ENCODE results near the gene TMEM245. TPM values are rescaled to one million over a fixed set of nuclear protein-coding genes. Genes with fewer than 3 reads are reported as not detected.

Gene TMEM245
- total RNA-seq, 1 experiment from 2014 or later = 54.0 TPM

DNA sequence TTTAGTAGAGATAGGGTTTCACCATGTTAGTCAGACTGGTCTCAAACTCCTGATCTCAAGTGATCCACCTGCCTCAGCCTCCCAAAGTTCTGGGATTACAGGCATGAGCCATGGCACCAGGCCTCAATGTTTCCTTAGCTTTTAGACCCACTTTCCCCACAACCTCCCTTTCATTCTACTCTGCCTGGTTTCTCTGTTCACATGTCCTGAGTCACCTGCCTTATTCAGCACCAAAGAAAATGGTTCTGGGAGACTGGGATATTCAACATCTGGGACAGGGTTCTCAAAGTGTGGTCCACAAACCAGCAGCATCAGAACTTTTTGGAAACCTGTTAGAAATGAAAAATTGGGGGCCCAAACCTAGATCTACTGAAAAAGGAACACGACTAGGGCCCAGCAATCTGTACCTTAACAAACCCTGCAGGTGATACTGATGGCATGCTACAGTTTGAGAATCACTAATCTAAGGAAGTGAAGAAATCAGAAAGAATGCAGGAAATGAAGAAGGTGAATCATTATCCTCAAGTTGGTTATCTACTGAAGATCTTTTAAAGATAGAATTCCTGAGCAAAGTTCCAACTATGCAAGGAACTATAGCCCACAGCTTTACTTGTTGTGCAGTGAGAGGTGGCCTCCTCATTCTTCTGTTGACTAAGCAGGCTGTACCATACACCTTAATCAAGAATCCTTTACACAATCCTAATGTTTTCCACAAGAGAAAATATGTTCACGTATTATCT, 54.6 kb downstream of the TMEM245 start:
- H3K4me1 ChIP-seq (ENCODE audit: control insufficient read depth, insufficient read depth, low read length) = no peaks in the 10 kb centered on the region
- H3K36me3 ChIP-seq (ENCODE audit: control insufficient read depth, insufficient read depth, low read length) = peaks cover 6% of the 10 kb centered on the region
- ChIA-PET CTCF (no interaction called here), POLR2A (no interaction called here)
- in situ Hi-C loops (cut with HindIII; ENCODE audit: low pct_unique_long_range_greater_than_20kb, low sequenced_read_pairs) (no loop called here), intact Hi-C loops (cut with micrococcal nuclease; ENCODE audit: unreplicated experiment) (loop anchor here (10.0 kb wide), 1 partner anchor 100 kb away; no protein-coding TSS in a partner anchor)
- H3K27ac ChIP-seq (ENCODE audit: low read length) = no peak overlapping the region
- no peaks in the 10 kb centered on the region for H3K27me3 ChIP-seq (ENCODE audit: control insufficient read depth, insufficient read depth, low read length)
- DNase-seq (ENCODE audit: low read depth, low spot score) (no peak), ATAC-seq (peak; percentile 83)
- TF ChIP-seq, protein P1, sequence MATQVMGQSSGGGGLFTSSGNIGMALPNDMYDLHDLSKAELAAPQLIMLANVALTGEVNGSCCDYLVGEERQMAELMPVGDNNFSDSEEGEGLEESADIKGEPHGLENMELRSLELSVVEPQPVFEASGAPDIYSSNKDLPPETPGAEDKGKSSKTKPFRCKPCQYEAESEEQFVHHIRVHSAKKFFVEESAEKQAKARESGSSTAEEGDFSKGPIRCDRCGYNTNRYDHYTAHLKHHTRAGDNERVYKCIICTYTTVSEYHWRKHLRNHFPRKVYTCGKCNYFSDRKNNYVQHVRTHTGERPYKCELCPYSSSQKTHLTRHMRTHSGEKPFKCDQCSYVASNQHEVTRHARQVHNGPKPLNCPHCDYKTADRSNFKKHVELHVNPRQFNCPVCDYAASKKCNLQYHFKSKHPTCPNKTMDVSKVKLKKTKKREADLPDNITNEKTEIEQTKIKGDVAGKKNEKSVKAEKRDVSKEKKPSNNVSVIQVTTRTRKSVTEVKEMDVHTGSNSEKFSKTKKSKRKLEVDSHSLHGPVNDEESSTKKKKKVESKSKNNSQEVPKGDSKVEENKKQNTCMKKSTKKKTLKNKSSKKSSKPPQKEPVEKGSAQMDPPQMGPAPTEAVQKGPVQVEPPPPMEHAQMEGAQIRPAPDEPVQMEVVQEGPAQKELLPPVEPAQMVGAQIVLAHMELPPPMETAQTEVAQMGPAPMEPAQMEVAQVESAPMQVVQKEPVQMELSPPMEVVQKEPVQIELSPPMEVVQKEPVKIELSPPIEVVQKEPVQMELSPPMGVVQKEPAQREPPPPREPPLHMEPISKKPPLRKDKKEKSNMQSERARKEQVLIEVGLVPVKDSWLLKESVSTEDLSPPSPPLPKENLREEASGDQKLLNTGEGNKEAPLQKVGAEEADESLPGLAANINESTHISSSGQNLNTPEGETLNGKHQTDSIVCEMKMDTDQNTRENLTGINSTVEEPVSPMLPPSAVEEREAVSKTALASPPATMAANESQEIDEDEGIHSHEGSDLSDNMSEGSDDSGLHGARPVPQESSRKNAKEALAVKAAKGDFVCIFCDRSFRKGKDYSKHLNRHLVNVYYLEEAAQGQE (IDR thresholded peaks at IDR 0.05; ENCODE audit: insufficient read depth in 1 of 2, low read depth in 2 of 2, low read length in 1 of 2) = no peak
- TF ChIP-seq TCF7L2 (IDR thresholded peaks at IDR 0.05; ENCODE audit: low read depth, low read length) (no peak), POLR2AphosphoS5 (IDR thresholded peaks at IDR 0.05; ENCODE audit: low read depth, low read length) (no peak), SIN3A (IDR thresholded peaks at IDR 0.05; ENCODE audit: borderline replicate concordance, insufficient read depth, low read depth, low read length) (no peak)
- TF ChIP-seq, protein P2, sequence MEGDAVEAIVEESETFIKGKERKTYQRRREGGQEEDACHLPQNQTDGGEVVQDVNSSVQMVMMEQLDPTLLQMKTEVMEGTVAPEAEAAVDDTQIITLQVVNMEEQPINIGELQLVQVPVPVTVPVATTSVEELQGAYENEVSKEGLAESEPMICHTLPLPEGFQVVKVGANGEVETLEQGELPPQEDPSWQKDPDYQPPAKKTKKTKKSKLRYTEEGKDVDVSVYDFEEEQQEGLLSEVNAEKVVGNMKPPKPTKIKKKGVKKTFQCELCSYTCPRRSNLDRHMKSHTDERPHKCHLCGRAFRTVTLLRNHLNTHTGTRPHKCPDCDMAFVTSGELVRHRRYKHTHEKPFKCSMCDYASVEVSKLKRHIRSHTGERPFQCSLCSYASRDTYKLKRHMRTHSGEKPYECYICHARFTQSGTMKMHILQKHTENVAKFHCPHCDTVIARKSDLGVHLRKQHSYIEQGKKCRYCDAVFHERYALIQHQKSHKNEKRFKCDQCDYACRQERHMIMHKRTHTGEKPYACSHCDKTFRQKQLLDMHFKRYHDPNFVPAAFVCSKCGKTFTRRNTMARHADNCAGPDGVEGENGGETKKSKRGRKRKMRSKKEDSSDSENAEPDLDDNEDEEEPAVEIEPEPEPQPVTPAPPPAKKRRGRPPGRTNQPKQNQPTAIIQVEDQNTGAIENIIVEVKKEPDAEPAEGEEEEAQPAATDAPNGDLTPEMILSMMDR (IDR thresholded peaks at IDR 0.05) = no peak
- no peaks in the 10 kb centered on the region for H3K9me3 ChIP-seq (ENCODE audit: control insufficient read depth, insufficient read depth, low read depth, low read length)
- BruUV-seq (replicated peaks) = no TSS peak
- no peak overlapping the region for H3K4me3 ChIP-seq (ENCODE audit: low read depth in 2 of 2, low read length in 2 of 2)

DNA sequence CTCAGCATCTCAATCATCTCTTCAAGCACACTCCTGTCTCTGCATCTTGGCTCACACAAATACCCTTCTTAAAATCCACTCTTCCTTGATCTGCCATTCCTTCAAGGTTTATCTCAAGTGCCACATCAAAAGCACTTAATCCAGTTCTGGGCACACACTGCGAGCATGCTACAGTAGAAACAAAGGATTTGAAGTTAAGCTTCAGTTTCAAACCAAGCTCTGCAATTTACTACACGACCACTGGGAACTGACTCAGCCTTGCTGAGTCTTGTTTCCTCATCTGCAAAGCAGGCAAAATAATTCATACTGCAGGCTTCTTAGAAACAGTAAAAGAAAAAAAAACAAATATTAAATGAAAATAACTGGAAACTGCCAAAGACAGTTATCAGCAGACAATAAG, 56.0 kb downstream of the TMEM245 start:
- intact Hi-C loops (cut with micrococcal nuclease; ENCODE audit: unreplicated experiment) = loop anchor here (10.0 kb wide), 1 partner anchor 99 kb away; no protein-coding TSS in a partner anchor
- CTCF ChIA-PET = no interaction called here

More for the DNA sequence above, 56.0 kb downstream of the TMEM245 start:
- POLR2A ChIA-PET = no interaction called here
- Histone ChIP-seq H3K27ac (ENCODE audit: low read length) (no peak overlapping the region), H3K4me1 (ENCODE audit: control insufficient read depth, insufficient read depth, low read length) (no peaks in the 10 kb centered on the region), H3K4me3 (ENCODE audit: low read depth in 2 of 2, low read length in 2 of 2) (no peak overlapping the region), H3K36me3 (ENCODE audit: control insufficient read depth, insufficient read depth, low read length) (peaks cover 7% of the 10 kb centered on the region), H3K9me3 (ENCODE audit: control insufficient read depth, insufficient read depth, low read depth, low read length) (no peaks in the 10 kb centered on the region), H3K27me3 (ENCODE audit: control insufficient read depth, insufficient read depth, low read length) (no peaks in the 10 kb centered on the region)
- TF ChIP-seq, protein P2 (IDR thresholded peaks at IDR 0.05) = no peak
- TF ChIP-seq POLR2AphosphoS5 (IDR thresholded peaks at IDR 0.05; ENCODE audit: low read depth, low read length) = no peak
- no peak for TF ChIP-seq SIN3A (IDR thresholded peaks at IDR 0.05; ENCODE audit: borderline replicate concordance, insufficient read depth, low read depth, low read length)
- no peak for TF ChIP-seq TCF7L2 (IDR thresholded peaks at IDR 0.05; ENCODE audit: low read depth, low read length)
- TF ChIP-seq, protein P1 (IDR thresholded peaks at IDR 0.05; ENCODE audit: insufficient read depth in 1 of 2, low read depth in 2 of 2, low read length in 1 of 2) = no peak
- DNase-seq (ENCODE audit: low read depth, low spot score) (no peak), ATAC-seq (no peak)
- no TSS peak for BruUV-seq (replicated peaks)
- in situ Hi-C loops (cut with HindIII; ENCODE audit: low pct_unique_long_range_greater_than_20kb, low sequenced_read_pairs) = no loop called here

Data from Panc1 (cell line).